ENCODE results near the gene GAP43. TPM values are rescaled to one million over a fixed set of nuclear protein-coding genes. Genes with fewer than 3 reads are reported as not detected.
A peak's percentile ranks its signal among the peaks of the same experiment; 100 is the strongest.

GAP43 gene
- total and polyA plus RNA-seq, 3 experiments from 2014 or later: not detected

DNA sequence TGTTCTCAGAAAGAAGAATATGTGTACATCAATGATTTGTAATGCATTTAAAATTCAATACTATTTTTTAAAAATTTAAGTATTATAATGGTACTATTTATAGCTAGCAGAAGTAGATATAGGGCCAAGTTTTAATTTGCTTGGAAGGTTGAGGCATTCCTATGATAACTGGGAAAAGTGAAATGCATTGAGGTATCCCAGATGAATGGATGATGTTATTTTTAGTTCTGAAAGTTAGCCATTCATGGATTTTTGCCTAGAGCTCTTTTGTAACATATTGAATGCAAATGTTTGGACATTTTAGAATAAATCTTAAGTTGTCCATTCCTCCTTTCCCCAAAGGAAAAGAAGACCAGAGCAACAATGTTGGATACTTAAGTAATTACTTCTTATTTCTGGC is 47.6 kb downstream of the GAP43 start:
- H3K9me3 Mint-ChIP-seq: no peaks in the 10 kb centered on the region
- no peak for DNase-seq

DNA sequence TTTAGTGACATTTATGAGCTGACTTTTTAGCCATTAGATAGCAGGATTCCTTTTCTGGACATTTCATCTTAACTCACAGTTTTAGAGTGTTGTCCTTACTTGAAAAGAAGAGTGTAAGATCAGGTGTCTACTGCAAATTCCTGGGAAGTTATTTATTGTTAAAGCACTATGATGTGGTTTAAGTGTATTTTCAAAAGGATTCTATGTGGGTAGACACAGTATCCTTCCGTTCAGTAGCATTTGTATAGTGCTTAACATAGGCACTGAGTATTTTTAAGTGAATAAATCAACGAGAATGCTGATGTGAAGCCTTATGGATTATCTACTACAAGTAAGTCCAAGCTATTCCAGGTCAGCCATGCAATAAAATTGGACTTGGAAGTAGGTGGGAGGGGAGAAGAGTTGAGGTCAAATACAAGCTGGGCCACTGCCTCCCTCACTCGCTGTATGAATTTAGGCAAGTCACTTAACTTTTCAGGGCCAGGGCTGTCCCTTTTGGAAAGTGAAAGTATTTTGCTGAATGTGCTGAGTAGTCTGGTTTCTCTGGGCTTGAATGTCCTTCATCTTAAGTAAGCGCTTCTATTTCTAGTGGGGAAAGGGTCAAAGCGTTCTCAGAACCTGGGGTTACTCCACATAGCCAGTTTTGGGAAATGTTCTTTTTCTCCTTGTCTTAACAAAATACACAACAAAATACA is 48.6 kb downstream of the GAP43 start:
- no peak overlapping the region for H3K4me3 ChIP-seq (ENCODE audit: low read length)
- Mint-ChIP-seq H3K27ac (peak overlapping the region in 1 of 8 donors; percentile 31), H3K9me3 (no peaks in the 10 kb centered on the region), H3K27me3 (peaks cover 4 to 21% of the 10 kb centered on the region in 2 donors), H3K4me1 (peaks cover 4 to 8% (median 5%) of the 10 kb centered on the region in 3 donors), H3K4me3 (no peak overlapping the region), H3K36me3 (no peaks in the 10 kb centered on the region)
- no peaks in the 10 kb centered on the region for H3K9me3 ChIP-seq (ENCODE audit: low read length)
- DNase-seq: no peak
- no peaks in the 10 kb centered on the region for H3K36me3 ChIP-seq (ENCODE audit: insufficient read depth, low read length)
- ChIA-PET CTCF (interaction anchor here (1.3 kb wide), 1 partner anchor 21 kb away, joined by 3 read pairs; no protein-coding TSS in a partner anchor), POLR2A (no interaction called here)
- H3K27me3 ChIP-seq (ENCODE audit: insufficient read depth, low read length, poor library complexity, severe bottlenecking): no peaks in the 10 kb centered on the region
- H3K27ac ChIP-seq (ENCODE audit: low read depth, low read length): no peak overlapping the region
- no peaks in the 10 kb centered on the region for H3K4me1 ChIP-seq (ENCODE audit: insufficient read depth, low read length)

More for the DNA sequence above, 47.6 kb downstream of the GAP43 start:
- H3K27me3 ChIP-seq (ENCODE audit: insufficient read depth, low read length, poor library complexity, severe bottlenecking): no peaks in the 10 kb centered on the region
- CTCF ChIA-PET: no interaction called here
- H3K4me3 ChIP-seq (ENCODE audit: low read length): no peak overlapping the region
- no peaks in the 10 kb centered on the region for H3K9me3 ChIP-seq (ENCODE audit: low read length)
- H3K27ac Mint-ChIP-seq: no peak overlapping the region
- no peak overlapping the region for H3K27ac ChIP-seq (ENCODE audit: low read depth, low read length)
- no peak overlapping the region for H3K4me3 Mint-ChIP-seq
- POLR2A ChIA-PET: no interaction called here
- peaks cover 4 to 14% of the 10 kb centered on the region in 2 donors for H3K27me3 Mint-ChIP-seq
- no peaks in the 10 kb centered on the region for H3K36me3 ChIP-seq (ENCODE audit: insufficient read depth, low read length)
- H3K4me1 Mint-ChIP-seq: peaks cover 4 to 8% (median 5%) of the 10 kb centered on the region in 3 donors
- no peaks in the 10 kb centered on the region for H3K4me1 ChIP-seq (ENCODE audit: insufficient read depth, low read length)
- H3K36me3 Mint-ChIP-seq: no peaks in the 10 kb centered on the region

DNA sequence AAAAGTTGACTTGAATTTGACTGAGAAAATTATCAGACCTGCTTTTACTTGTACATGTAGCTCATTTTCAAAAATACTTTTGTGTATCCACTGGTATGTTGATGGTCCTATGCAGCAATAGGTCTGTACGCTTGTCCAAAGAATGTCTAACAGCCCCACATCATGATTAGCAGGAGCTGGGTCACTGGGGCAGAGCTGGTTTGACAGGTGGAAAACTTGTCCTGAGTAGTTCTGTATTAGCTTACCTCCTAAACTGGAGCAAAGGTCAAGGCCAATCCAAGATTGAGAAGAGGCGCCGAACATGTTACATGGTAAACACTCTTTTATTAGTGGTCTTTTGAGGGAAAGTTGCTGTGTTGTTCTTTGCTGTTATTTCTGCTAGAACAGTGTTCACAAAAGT is 50.6 kb downstream of the GAP43 start:
- H3K27me3 Mint-ChIP-seq: peaks cover 8 to 36% of the 10 kb centered on the region in 2 donors
- POLR2A ChIA-PET: no interaction called here
- DNase-seq: no peak
- CTCF ChIA-PET: interaction anchor here (1.5 kb wide), 1 partner anchor 19 kb away, joined by 4 read pairs; no protein-coding TSS in a partner anchor
- H3K9me3 ChIP-seq (ENCODE audit: low read length): no peaks in the 10 kb centered on the region
- H3K4me1 Mint-ChIP-seq: peaks cover 4 to 8% (median 5%) of the 10 kb centered on the region in 3 donors
- H3K4me1 ChIP-seq (ENCODE audit: insufficient read depth, low read length): no peaks in the 10 kb centered on the region
- no peak overlapping the region for H3K4me3 ChIP-seq (ENCODE audit: low read length)
- H3K27ac ChIP-seq (ENCODE audit: low read depth, low read length): no peak overlapping the region
- no peaks in the 10 kb centered on the region for H3K36me3 Mint-ChIP-seq
- no peak overlapping the region for H3K27ac Mint-ChIP-seq
- H3K36me3 ChIP-seq (ENCODE audit: insufficient read depth, low read length): no peaks in the 10 kb centered on the region
- no peak overlapping the region for H3K4me3 Mint-ChIP-seq
- H3K27me3 ChIP-seq (ENCODE audit: insufficient read depth, low read length, poor library complexity, severe bottlenecking): no peaks in the 10 kb centered on the region
- no peaks in the 10 kb centered on the region for H3K9me3 Mint-ChIP-seq

DNA sequence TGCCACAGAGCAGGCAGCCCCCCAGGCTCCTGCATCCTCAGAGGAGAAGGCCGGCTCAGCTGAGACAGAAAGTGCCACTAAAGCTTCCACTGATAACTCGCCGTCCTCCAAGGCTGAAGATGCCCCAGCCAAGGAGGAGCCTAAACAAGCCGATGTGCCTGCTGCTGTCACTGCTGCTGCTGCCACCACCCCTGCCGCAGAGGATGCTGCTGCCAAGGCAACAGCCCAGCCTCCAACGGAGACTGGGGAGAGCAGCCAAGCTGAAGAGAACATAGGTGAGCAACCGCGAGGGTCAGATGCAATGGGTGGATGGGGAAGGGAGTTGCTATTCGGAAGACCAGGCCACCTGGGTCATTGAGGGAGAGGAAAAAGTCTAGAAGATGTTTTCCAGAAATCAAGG is 53.0 kb downstream of the GAP43 start:
- Mint-ChIP-seq H3K9me3 (no peaks in the 10 kb centered on the region), H3K4me3 (no peak overlapping the region), H3K27ac (no peak overlapping the region), H3K4me1 (peaks cover 4 to 8% (median 5%) of the 10 kb centered on the region in 3 donors), H3K27me3 (peaks cover 11 to 60% of the 10 kb centered on the region in 2 donors), H3K36me3 (no peaks in the 10 kb centered on the region)
- CTCF ChIA-PET: no interaction called here
- no peak for DNase-seq
- Histone ChIP-seq H3K4me3 (ENCODE audit: low read length) (no peak overlapping the region), H3K4me1 (ENCODE audit: insufficient read depth, low read length) (no peaks in the 10 kb centered on the region), H3K36me3 (ENCODE audit: insufficient read depth, low read length) (no peaks in the 10 kb centered on the region), H3K9me3 (ENCODE audit: low read length) (no peaks in the 10 kb centered on the region), H3K27ac (ENCODE audit: low read depth, low read length) (no peak overlapping the region), H3K27me3 (ENCODE audit: insufficient read depth, low read length, poor library complexity, severe bottlenecking) (no peaks in the 10 kb centered on the region)
- POLR2A ChIA-PET: no interaction called here

DNA sequence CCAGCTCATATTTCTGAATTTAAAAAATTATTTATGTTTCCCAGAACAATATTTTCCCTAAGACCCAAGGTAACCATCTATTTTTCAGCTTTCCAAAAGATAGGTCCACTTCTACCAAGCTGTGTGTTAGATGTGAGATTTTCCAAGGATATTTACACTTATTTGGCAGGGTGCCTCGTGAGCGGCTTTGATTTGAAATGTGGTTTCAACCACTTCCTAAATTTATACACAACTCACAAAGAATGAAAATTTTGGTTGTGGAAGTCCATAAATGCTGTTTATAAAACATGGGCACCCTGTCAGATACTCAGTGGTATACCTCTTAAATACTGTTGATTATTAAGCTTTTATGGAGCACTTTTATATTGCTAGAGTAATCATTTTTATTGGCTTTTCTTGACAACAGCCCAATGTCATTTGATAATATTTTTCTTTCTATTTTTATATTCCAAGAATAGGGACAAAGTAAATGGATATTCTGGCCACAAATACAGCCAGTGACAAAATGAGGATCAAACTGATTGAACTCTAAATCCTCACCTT is 57.6 kb downstream of the GAP43 start:
- ChIA-PET POLR2A (no interaction called here), CTCF (no interaction called here)
- no peaks in the 10 kb centered on the region for H3K4me1 Mint-ChIP-seq
- H3K4me3 Mint-ChIP-seq: no peak overlapping the region
- no peaks in the 10 kb centered on the region for H3K36me3 Mint-ChIP-seq
- H3K9me3 ChIP-seq (ENCODE audit: low read length): no peaks in the 10 kb centered on the region
- no peak overlapping the region for H3K27ac ChIP-seq (ENCODE audit: low read depth, low read length)
- H3K27ac Mint-ChIP-seq: no peak overlapping the region
- no peaks in the 10 kb centered on the region for H3K27me3 ChIP-seq (ENCODE audit: insufficient read depth, low read length, poor library complexity, severe bottlenecking)
- no peak for DNase-seq
- H3K4me1 ChIP-seq (ENCODE audit: insufficient read depth, low read length): no peaks in the 10 kb centered on the region
- H3K4me3 ChIP-seq (ENCODE audit: low read length): no peak overlapping the region
- H3K36me3 ChIP-seq (ENCODE audit: insufficient read depth, low read length): no peaks in the 10 kb centered on the region
- H3K27me3 Mint-ChIP-seq: peaks cover 7 to 55% of the 10 kb centered on the region in 2 donors
- no peaks in the 10 kb centered on the region for H3K9me3 Mint-ChIP-seq

DNA sequence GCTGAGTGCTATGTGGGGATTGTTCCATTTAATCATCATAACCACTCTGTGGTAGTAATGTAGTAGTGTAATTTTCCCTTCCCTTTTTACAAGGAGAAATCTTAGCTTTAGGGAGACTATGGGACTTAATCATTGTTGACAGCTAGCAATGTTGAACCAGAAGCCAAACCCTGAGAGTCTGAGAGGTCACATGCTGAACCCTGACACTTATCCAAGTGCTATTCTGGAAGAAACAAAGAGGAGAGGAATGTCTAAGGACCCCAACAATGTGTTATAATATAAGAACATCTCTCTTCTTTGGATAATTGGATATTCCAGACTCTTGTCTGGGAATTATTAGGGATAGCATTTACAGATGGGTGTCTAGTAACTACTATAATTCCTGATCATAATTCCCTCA is 58.4 kb downstream of the GAP43 start:
- H3K27ac Mint-ChIP-seq: no peak overlapping the region
- no peak for DNase-seq
- Histone ChIP-seq H3K9me3 (ENCODE audit: low read length) (no peaks in the 10 kb centered on the region), H3K27me3 (ENCODE audit: insufficient read depth, low read length, poor library complexity, severe bottlenecking) (no peaks in the 10 kb centered on the region), H3K36me3 (ENCODE audit: insufficient read depth, low read length) (no peaks in the 10 kb centered on the region), H3K27ac (ENCODE audit: low read depth, low read length) (no peak overlapping the region), H3K4me3 (ENCODE audit: low read length) (no peak overlapping the region), H3K4me1 (ENCODE audit: insufficient read depth, low read length) (no peaks in the 10 kb centered on the region)
- no peaks in the 10 kb centered on the region for H3K9me3 Mint-ChIP-seq
- no peaks in the 10 kb centered on the region for H3K36me3 Mint-ChIP-seq
- no peaks in the 10 kb centered on the region for H3K4me1 Mint-ChIP-seq
- ChIA-PET POLR2A (no interaction called here), CTCF (interaction anchor here (1.5 kb wide), 1 partner anchor 9 kb away, joined by 3 read pairs; no protein-coding TSS in a partner anchor)
- H3K4me3 Mint-ChIP-seq: no peak overlapping the region
- H3K27me3 Mint-ChIP-seq: peaks cover 7 to 49% of the 10 kb centered on the region in 2 donors

DNA sequence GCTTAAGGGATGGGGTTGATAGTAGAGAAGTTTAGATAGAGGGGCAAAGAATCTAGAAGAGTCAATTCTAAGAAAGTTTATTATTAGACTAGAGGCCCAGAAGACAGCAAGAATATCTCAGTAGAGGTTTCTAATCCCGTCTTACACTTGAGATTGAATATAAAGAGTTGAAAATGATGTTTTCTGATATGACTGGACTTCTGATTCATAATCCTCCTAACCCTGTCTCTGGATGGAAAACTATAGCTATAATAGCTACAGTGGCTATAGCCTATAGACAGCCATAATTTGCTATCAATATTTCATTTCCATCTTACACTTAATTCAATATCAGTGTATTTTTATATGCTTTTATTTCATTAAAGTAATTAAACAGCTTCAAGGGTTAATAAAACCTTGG is 60.0 kb downstream of the GAP43 start:
- DNase-seq: no peak
- Mint-ChIP-seq H3K4me3 (no peak overlapping the region), H3K27ac (no peak overlapping the region), H3K4me1 (no peaks in the 10 kb centered on the region), H3K27me3 (peaks cover 3 to 37% of the 10 kb centered on the region in 2 donors), H3K36me3 (no peaks in the 10 kb centered on the region), H3K9me3 (no peaks in the 10 kb centered on the region)
- H3K9me3 ChIP-seq (ENCODE audit: low read length): no peaks in the 10 kb centered on the region
- no peak overlapping the region for H3K4me3 ChIP-seq (ENCODE audit: low read length)
- no peaks in the 10 kb centered on the region for H3K27me3 ChIP-seq (ENCODE audit: insufficient read depth, low read length, poor library complexity, severe bottlenecking)
- H3K4me1 ChIP-seq (ENCODE audit: insufficient read depth, low read length): no peaks in the 10 kb centered on the region
- no peak overlapping the region for H3K27ac ChIP-seq (ENCODE audit: low read depth, low read length)
- ChIA-PET CTCF (no interaction called here), POLR2A (no interaction called here)
- no peaks in the 10 kb centered on the region for H3K36me3 ChIP-seq (ENCODE audit: insufficient read depth, low read length)

DNA sequence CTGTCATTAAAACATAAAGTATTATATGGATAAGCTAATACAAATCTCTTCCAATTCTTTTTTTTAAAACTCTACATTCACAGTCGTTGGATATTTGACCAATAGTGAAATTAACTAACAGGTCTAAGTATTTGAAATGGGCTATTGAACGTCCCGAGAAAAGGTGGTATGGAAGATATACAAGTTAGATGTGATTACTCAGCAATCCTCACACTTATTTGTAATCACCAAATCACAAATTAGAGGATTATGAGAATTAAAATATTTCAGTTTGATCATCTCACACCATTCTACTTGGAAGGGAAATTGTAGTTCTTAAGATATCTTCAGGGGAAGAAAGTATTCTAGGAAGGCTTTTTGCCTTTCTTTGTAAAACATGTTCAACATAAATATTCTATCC is 60.5 kb downstream of the GAP43 start:
- peaks cover 3 to 34% of the 10 kb centered on the region in 2 donors for H3K27me3 Mint-ChIP-seq
- POLR2A ChIA-PET: no interaction called here
- Histone ChIP-seq H3K27me3 (ENCODE audit: insufficient read depth, low read length, poor library complexity, severe bottlenecking) (no peaks in the 10 kb centered on the region), H3K36me3 (ENCODE audit: insufficient read depth, low read length) (no peaks in the 10 kb centered on the region), H3K4me1 (ENCODE audit: insufficient read depth, low read length) (no peaks in the 10 kb centered on the region), H3K9me3 (ENCODE audit: low read length) (no peaks in the 10 kb centered on the region), H3K4me3 (ENCODE audit: low read length) (no peak overlapping the region), H3K27ac (ENCODE audit: low read depth, low read length) (no peak overlapping the region)
- CTCF ChIA-PET: no interaction called here
- no peak overlapping the region for H3K27ac Mint-ChIP-seq
- no peak for DNase-seq
- no peaks in the 10 kb centered on the region for H3K9me3 Mint-ChIP-seq
- no peak overlapping the region for H3K4me3 Mint-ChIP-seq
- H3K4me1 Mint-ChIP-seq: no peaks in the 10 kb centered on the region
- no peaks in the 10 kb centered on the region for H3K36me3 Mint-ChIP-seq
